HG03432 (cell line): ENCODE results near the gene PIEZO1.
"Not testable (repeated sequence)": the region's sequence is repeated elsewhere in the genome, so short reads cannot be mapped to it uniquely, and the experiment has no call there.

ENCODE experiments used
- ATAC-seq: cut with Tn5 transposase; IDR thresholded peaks from one replicate; pipeline ENCODE4 v1.9.1; 2021; ENCODE audit warnings: mild to moderate bottlenecking, moderate library complexity; ENCODE audit not compliant: unreplicated experiment

PIEZO1 gene

GRCh38 chr16:88673716-88674379, 111.2 kb downstream of the PIEZO1 start:
- no peak for ATAC-seq

GRCh38 chr16:88672776-88673175, 112.2 kb downstream of the PIEZO1 start:
- no peak for ATAC-seq

- ATAC-seq = no peak
Measured at GRCh38 chr16:88671806-88672205, 113.2 kb downstream of the PIEZO1 start.

GRCh38 chr16:88669980-88670379, 115.0 kb downstream of the PIEZO1 start:
- no peak for ATAC-seq

- ATAC-seq = not testable (repeated sequence)
Measured at GRCh38 chr16:88669493-88669892, 115.5 kb downstream of the PIEZO1 start.

GRCh38 chr16:88667461-88667860, 117.6 kb downstream of the PIEZO1 start:
- ATAC-seq = no peak

GRCh38 chr16:88665570-88665969, 119.5 kb downstream of the PIEZO1 start:
- no peak for ATAC-seq
